Neural cell (in vitro differentiated cells): Measurements from ENCODE around the gene CELSR3.

ENCODE experiments used
- EP300 ChIP-seq: fragments of 450-650 bp; conservative IDR thresholded peaks from 2 replicates; pipeline ENCODE4 v1.6.1; 2014; ENCODE audit warnings: antibody characterized with exemption, mild to moderate bottlenecking, moderate library complexity; ENCODE audit not compliant: poor library complexity, severe bottlenecking
- EZH2 ChIP-seq: fragments of 200-600, 300-800 bp; shearing (Covaris generic), sonication (generic); IDR thresholded peaks from 2 replicates; pipeline ENCODE4 v1.6.1; 2014; ENCODE audit warnings: antibody characterized with exemption, low read length, borderline replicate concordance, mild to moderate bottlenecking; ENCODE audit not compliant: insufficient read depth, poor library complexity, severe bottlenecking
- POLR2AphosphoS5 ChIP-seq: IDR thresholded peaks from 2 replicates; pipeline ENCODE4 v1.6.1; 2012
- RAD21 ChIP-seq: fragments of 450-650 bp; conservative IDR thresholded peaks from 2 replicates; pipeline ENCODE4 v1.6.1; 2014; ENCODE audit warnings: antibody characterized with exemption, mild to moderate bottlenecking, moderate library complexity
- TF ChIP-seq, protein P1 (sequence below): fragments of 450-650 bp; IDR thresholded peaks from 2 replicates; pipeline ENCODE4 v1.5.1; 2014; ENCODE audit warnings: antibody characterized with exemption, mild to moderate bottlenecking, moderate library complexity; ENCODE audit not compliant: poor library complexity, severe bottlenecking
- TF ChIP-seq, protein P2 (sequence below): IDR thresholded peaks from 2 replicates; pipeline ENCODE4 v1.6.1; 2012; ENCODE audit warnings: borderline replicate concordance

DNA sequence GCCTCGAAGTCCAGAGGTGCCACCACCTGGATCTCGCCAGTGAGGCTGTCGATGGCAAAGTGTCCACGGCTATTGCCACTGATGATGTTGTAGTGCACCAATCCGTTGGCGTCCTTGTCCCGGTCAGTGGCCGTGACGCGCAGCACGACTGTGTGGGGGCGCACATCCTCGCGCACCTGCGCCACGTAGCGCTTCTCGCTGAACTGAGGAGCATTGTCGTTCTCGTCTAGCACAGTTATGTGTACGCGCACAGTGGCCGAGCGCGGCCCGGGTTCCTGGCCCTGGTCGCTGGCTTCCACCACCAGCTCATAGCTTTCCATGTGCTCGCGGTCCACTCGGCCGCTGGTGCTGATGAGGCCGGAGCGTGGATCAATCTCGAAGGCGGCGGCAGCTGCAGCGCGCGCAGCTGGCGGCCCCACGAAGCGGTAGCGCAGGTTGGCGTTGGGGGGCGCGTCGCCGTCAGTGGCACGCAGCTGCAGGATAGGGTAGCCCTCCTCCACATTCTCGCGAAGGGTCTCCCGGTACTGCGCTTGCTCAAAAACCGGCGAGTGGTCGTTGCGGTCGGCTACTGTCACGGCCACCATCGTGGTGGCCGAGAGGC is 1.8 kb downstream of the CELSR3 start:
- TF ChIP-seq RAD21, result no peak
- TF ChIP-seq, protein P1, sequence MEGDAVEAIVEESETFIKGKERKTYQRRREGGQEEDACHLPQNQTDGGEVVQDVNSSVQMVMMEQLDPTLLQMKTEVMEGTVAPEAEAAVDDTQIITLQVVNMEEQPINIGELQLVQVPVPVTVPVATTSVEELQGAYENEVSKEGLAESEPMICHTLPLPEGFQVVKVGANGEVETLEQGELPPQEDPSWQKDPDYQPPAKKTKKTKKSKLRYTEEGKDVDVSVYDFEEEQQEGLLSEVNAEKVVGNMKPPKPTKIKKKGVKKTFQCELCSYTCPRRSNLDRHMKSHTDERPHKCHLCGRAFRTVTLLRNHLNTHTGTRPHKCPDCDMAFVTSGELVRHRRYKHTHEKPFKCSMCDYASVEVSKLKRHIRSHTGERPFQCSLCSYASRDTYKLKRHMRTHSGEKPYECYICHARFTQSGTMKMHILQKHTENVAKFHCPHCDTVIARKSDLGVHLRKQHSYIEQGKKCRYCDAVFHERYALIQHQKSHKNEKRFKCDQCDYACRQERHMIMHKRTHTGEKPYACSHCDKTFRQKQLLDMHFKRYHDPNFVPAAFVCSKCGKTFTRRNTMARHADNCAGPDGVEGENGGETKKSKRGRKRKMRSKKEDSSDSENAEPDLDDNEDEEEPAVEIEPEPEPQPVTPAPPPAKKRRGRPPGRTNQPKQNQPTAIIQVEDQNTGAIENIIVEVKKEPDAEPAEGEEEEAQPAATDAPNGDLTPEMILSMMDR, result no peak
- TF ChIP-seq POLR2AphosphoS5, result no peak
- TF ChIP-seq, protein P2, sequence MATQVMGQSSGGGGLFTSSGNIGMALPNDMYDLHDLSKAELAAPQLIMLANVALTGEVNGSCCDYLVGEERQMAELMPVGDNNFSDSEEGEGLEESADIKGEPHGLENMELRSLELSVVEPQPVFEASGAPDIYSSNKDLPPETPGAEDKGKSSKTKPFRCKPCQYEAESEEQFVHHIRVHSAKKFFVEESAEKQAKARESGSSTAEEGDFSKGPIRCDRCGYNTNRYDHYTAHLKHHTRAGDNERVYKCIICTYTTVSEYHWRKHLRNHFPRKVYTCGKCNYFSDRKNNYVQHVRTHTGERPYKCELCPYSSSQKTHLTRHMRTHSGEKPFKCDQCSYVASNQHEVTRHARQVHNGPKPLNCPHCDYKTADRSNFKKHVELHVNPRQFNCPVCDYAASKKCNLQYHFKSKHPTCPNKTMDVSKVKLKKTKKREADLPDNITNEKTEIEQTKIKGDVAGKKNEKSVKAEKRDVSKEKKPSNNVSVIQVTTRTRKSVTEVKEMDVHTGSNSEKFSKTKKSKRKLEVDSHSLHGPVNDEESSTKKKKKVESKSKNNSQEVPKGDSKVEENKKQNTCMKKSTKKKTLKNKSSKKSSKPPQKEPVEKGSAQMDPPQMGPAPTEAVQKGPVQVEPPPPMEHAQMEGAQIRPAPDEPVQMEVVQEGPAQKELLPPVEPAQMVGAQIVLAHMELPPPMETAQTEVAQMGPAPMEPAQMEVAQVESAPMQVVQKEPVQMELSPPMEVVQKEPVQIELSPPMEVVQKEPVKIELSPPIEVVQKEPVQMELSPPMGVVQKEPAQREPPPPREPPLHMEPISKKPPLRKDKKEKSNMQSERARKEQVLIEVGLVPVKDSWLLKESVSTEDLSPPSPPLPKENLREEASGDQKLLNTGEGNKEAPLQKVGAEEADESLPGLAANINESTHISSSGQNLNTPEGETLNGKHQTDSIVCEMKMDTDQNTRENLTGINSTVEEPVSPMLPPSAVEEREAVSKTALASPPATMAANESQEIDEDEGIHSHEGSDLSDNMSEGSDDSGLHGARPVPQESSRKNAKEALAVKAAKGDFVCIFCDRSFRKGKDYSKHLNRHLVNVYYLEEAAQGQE, result no peak
- TF ChIP-seq EP300, result no peak
- no peak for TF ChIP-seq EZH2
